HG02610 (cell line): ENCODE data around the gene NMNAT3.
A peak's percentile ranks its signal among the peaks of the same experiment; 100 is the strongest.

Experiments
- ATAC-seq: cut with Tn5 transposase; IDR thresholded peaks from one replicate; pipeline ENCODE4 v1.9.1; 2021; ENCODE audit warnings: mild to moderate bottlenecking, moderate library complexity; ENCODE audit not compliant: unreplicated experiment

NMNAT3 gene

GRCh38 chr3:139677388-139678155, at the start of gene NMNAT3:
Gene NMNAT3 (minus strand): TSS chr3:139677972. CDS start chr3:139627724, 50,248 bp downstream.
- ATAC-seq = peak; percentile 96

GRCh38 chr3:139721370-139721769, 43.6 kb upstream of the NMNAT3 start:
- no peak for ATAC-seq

GRCh38 chr3:139718415-139718814, 40.6 kb upstream of the NMNAT3 start:
- no peak for ATAC-seq

GRCh38 chr3:139716908-139717485, 39.2 kb upstream of the NMNAT3 start:
- ATAC-seq = no peak

DNA sequence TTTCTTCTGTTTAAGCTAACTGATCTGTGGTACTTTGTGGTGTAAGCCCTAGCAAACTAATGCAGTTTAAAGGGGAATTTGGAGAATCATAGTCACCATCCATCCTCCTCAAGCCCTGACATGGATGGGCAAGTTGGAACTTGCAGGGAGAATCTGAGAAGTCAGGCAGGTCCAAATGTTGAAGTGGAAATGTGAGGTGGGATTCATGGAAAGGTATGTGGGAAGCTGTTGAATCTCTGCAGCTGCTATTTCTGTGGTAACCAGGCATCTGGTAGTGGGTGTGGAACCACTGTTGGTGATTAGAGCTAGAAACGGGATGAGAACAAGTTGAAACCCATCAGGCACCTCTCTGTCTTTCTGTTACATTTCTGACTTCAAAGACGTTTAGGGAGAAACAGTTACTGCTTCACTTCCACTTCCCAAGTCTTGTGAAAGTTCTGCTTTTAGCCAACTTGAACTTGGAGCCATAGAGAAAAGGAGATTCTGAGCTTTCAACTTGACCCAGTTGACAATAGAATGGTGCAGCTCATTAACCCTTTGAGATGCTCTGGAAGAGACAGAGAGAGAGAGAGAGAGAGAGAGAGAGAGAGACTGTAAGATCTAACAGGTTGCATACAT, 38.1 kb upstream of the NMNAT3 start:
- ATAC-seq = no peak

DNA sequence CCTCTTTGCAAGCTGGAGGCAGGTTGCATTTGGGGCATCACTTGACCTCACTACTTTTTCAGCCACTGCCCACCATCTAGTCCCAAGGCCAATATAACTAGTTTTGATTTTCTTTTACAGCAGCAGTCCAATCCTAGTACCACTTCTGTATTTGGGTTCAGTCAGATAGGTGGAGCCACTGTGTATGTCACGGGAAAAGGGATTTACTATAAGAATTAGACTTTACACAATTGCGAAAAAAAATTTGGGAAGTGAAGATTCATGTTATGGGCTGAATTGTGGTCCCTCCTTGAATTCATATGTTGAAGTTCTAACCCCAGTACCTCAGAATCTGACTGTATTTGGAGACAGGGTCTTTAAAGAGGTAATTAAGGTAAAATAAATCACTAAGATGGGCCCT, 37.4 kb upstream of the NMNAT3 start:
- no peak for ATAC-seq

- ATAC-seq = no peak
Observed at GRCh38 chr3:139710212-139710611, 32.4 kb upstream of the NMNAT3 start.

GRCh38 chr3:139705631-139706030, 27.9 kb upstream of the NMNAT3 start:
- no peak for ATAC-seq

- ATAC-seq = no peak
Observed at GRCh38 chr3:139696314-139696604, 18.5 kb upstream of the NMNAT3 start.

DNA sequence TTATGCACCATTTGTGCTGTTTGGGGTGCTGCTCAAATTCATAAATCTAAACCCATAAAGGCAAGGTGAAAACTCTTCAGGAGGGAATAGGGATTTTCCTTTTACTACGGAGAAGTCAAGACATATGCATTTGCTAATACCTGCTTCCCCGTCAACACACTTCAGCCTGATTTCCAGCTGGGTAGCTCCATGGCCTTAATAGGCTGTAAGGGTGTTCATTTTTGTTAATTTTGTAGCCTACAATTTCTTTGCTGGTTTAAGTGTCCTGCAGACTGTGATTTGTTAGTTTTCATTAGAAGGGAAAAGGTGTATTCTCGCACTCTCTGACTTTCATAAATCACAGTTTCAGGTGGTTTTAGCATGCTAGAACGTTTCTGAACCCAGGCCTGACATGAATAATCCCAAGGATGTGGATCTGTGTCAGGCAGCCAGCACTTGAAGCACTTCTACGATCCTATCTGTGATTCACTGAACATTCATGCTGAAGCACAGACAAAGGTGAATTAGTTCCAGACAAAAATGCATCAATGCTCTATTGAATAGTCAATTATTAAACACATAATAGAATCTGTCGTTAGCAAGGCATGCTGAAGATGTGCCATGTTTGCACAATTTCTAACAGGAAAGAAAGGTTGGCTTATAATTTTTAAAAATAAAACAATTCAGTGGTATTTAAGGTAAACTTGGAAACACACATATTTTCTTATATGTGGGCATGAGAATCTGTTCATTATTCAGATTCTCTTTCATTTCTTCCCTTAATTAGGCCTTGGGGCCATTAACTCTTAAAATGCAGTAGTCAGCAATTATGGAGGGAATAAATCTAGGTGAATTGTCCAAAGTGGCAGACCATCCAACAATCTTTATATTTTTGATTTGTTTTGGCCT, 17.9 kb upstream of the NMNAT3 start:
- no peak for ATAC-seq

DNA sequence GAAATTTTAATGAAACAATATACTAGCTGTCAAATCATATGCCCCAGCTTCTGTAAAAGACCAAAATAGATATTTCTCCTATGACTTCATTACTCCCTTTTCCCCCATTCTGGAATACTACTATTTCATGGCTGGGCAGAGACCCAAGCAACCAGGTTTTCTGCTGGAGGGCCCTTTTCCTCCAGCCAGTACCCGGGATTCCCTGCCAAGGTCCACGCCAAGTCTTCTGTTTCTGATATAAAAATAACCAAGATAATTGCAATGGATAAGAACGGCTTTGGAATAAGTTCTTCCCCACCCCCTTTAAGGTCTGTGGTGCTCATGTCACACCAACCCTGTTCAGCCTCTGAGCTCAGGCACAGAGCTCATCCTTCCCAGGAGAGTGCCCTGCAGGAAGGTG, 17.2 kb upstream of the NMNAT3 start:
- no peak for ATAC-seq

GRCh38 chr3:139694542-139694941, 16.8 kb upstream of the NMNAT3 start:
- ATAC-seq = no peak

- no peak for ATAC-seq
Observed at GRCh38 chr3:139691619-139692018, 13.8 kb upstream of the NMNAT3 start.

DNA sequence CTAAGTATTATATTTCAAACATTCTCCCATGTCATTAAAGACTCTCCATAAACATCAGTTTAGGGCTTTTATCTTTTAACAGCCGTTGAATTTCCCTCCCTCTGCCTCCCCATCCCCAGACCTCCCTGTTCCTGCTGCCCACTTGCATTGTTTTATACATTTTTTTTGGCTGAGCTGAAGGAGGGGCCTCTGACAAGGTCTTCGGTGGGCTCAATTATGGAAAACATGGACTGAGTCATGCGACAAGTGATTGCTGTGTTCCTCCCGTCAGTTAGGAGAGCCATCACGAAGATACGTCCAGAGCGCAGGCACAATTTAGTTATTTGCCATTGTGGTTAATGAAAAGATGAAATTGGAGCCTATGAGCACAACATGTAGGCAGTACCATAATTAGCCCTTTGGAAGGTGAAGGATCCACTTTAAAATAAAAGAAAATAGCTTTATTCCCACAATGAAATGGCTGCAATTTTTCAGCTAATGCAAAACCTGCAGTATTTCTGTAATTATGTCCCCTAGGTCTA, 12.0 kb upstream of the NMNAT3 start:
- no peak for ATAC-seq

DNA sequence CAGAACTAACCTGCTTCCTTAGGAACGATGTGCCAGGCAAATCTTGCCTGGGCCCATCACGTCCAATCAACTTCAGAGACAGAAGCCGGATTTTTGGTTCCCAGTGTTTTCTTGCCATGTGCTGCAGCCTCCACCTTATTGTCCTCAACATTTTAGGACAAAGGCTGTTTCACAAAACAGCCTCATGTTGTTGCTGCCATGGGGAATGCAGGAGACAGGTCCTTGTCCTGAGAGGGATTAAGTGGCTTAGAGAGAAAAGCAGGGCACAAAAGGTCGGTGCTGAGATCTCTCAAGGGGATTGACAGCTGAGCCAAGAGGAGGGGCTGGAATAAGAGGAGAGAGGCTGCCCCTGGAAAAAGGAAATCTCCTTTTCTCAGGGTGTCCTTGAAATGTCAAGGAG, 11.3 kb upstream of the NMNAT3 start:
- no peak for ATAC-seq

DNA sequence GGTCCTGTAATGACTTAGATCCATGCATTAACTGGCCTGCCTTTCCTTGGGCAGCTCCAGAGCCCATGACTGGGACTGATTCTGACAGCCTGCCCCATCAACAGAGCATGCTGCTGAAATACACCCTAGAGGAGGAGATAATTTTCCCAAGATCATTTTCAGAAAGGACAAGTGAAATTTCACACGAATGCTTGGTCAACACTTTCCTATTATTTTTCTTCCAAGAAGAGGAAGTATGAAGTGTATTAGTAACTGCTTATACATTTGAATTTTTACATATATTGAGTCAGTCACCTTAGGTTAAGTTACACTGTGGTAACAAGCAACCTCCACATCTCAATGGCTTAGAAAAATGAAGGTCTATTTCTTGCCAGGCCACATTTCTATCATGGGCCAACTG, 9.7 kb upstream of the NMNAT3 start:
- ATAC-seq = no peak

GRCh38 chr3:139686624-139687023, 8.9 kb upstream of the NMNAT3 start:
- ATAC-seq = no peak

- ATAC-seq = no peak
Observed at GRCh38 chr3:139686206-139686605, 8.4 kb upstream of the NMNAT3 start.

DNA sequence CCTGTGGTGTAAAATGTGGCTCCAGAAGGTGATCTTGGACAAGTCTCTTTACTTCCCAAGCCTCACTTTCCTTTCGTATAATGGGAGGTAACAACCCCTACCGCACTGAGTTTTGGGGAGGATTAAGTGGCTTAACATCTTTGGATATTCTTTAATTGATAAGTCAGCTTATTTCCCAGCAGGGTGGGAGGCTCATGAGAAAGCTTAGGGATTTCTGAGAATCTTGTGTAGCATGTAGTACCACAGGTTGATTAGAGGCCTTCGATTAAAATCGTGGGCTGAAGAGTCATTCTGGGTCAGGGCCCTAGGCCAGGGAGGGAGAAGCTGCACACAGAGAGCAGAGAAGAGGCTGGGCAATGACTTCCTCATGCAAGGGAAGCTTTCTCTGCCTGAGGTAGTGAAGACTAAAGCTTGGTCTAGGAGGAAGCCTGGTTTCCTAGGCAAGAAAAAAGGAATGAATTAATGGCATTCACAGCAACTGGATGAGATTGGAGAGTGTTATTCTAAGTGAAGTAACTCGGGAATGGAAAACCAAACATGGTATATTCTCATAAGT, 1.5 kb upstream of the NMNAT3 start:
- no peak for ATAC-seq

GRCh38 chr3:139676632-139677387, 962 bp downstream of the NMNAT3 start:
- ATAC-seq = no peak
